Endothelial cell of umbilical vein (primary cell): ENCODE results near the gene PCDHA4.

Source experiments
- CTCF ChIP-seq, 2 donors: IDR thresholded peaks; 1 replicate in 1 of 2; 2 replicates in 1 of 2; pipeline ENCODE4 v1.5.1; 2011; ENCODE audit warnings: low read length in 2 of 2, mild to moderate bottlenecking in 2 of 2, moderate library complexity in 2 of 2, control low read depth in 1 of 2, inconsistent platforms in 1 of 2, low read depth in 1 of 2; ENCODE audit not compliant: insufficient read depth in 1 of 2; ENCODE audit errors: extremely low read depth in 1 of 2
- EZH2 ChIP-seq: IDR thresholded peaks from 2 replicates; pipeline ENCODE4 v1.6.1; 2012; ENCODE audit warnings: borderline replicate concordance, low read depth, mild to moderate bottlenecking, moderate library complexity, low read length, inconsistent platforms; ENCODE audit not compliant: severe bottlenecking
- GATA2 ChIP-seq: IDR thresholded peaks from 2 replicates; pipeline ENCODE4 v1.7.0; 2011; ENCODE audit warnings: low read depth, mild to moderate bottlenecking, moderate library complexity, mixed read lengths, low read length; ENCODE audit not compliant: insufficient read length, insufficient read depth
- POLR2A ChIP-seq: IDR thresholded peaks from 2 replicates; pipeline ENCODE4 v1.6.1; 2012; ENCODE audit warnings: low read depth, mild to moderate bottlenecking, control low read depth, low read length
- POLR2AphosphoS5 ChIP-seq: IDR thresholded peaks from 2 replicates; pipeline ENCODE4 v1.6.1; 2012; ENCODE audit warnings: low read depth, mild to moderate bottlenecking, control low read depth, low read length, moderate library complexity; ENCODE audit not compliant: insufficient read depth

GRCh38 chr5:140835622-140836510 lies 29.0 kb downstream of the PCDHA4 start:
- no peak for TF ChIP-seq CTCF (IDR thresholded peaks at IDR 0.05; ENCODE audit: extremely low read depth in 1 of 2, insufficient read depth in 1 of 2, low read depth in 1 of 2, low read length in 2 of 2)
- TF ChIP-seq EZH2 = no peak
- no peak for TF ChIP-seq POLR2A
- TF ChIP-seq GATA2 = no peak
- TF ChIP-seq POLR2AphosphoS5 = no peak
